ENCODE measurements around the gene RABEP2. TPM values are rescaled to one million over a fixed set of nuclear protein-coding genes. Genes with fewer than 3 reads are reported as not detected.

RABEP2 gene
- polyA plus RNA-seq, 1 donor (not counting 4 experiments of a cell fraction or from before 2014, with no cell fraction given): 8.7 TPM

DNA sequence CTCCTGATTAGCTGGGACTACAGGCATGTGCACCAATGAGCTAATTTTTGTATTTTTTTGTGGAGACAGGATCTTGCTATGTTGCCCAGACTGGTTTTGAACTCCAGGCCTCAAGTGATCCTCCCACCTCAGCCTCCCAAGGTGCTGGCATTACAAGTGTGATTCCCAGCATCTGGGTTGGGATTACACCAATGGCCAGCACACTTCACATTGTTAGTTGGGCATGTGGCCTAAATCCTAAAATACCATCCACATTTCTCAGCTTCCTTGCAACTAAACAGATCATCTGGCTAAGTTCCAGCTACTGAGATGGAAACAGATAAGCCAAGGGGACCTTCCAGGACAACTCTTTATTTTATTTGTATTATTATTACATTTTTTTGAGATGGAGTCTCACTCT is 9.9 kb downstream of the RABEP2 start:
- Histone ChIP-seq H4K20me1 (ENCODE audit: control insufficient read depth, extremely low read depth, insufficient read depth, low read length) (no peaks in the 10 kb centered on the region), H3K27ac (ENCODE audit: control insufficient read depth, insufficient read depth, low read length) (no peak overlapping the region), H3K36me3 (ENCODE audit: control insufficient read depth in 2 of 2, extremely low read depth in 1 of 2, insufficient read depth in 2 of 2, low read length in 2 of 2) (peaks cover 19 to 29% of the 10 kb centered on the region in 2 experiments), H3K27me3 (ENCODE audit: control insufficient read depth, extremely low read depth, insufficient read depth, low read length) (no peaks in the 10 kb centered on the region), H3K4me2 (ENCODE audit: control insufficient read depth, extremely low read depth, insufficient read depth, low read depth, low read length) (no peak overlapping the region), H3K9ac (ENCODE audit: control insufficient read depth, extremely low read depth, insufficient read depth, low read length) (no peak overlapping the region), H3K4me1 (ENCODE audit: control insufficient read depth, extremely low read depth, insufficient read depth, low read length) (no peaks in the 10 kb centered on the region), H3K4me3 (ENCODE audit: control insufficient read depth in 2 of 3, extremely low read depth in 1 of 3, insufficient read depth in 2 of 3, low read depth in 1 of 3, low read length in 3 of 3) (no peak overlapping the region), H3K79me2 (ENCODE audit: control insufficient read depth, insufficient read depth, low read length) (no peaks in the 10 kb centered on the region), H3K9me1 (ENCODE audit: control insufficient read depth, extremely low read depth, insufficient read depth, low read length) (no peaks in the 10 kb centered on the region), H3K9me3 (ENCODE audit: control insufficient read depth, low read depth, low read length) (no peaks in the 10 kb centered on the region), H2AFZ (ENCODE audit: control insufficient read depth, low read length) (no peak overlapping the region)
- dilution Hi-C loops (cut with MboI; ENCODE audit: extremely low pct_ligation_motif_present, low sequenced_read_pairs): no loop called here
- DNase-seq (ENCODE audit: low read depth, low spot score) (no peak), FAIRE-seq (no peak)
- TF ChIP-seq, protein P1, sequence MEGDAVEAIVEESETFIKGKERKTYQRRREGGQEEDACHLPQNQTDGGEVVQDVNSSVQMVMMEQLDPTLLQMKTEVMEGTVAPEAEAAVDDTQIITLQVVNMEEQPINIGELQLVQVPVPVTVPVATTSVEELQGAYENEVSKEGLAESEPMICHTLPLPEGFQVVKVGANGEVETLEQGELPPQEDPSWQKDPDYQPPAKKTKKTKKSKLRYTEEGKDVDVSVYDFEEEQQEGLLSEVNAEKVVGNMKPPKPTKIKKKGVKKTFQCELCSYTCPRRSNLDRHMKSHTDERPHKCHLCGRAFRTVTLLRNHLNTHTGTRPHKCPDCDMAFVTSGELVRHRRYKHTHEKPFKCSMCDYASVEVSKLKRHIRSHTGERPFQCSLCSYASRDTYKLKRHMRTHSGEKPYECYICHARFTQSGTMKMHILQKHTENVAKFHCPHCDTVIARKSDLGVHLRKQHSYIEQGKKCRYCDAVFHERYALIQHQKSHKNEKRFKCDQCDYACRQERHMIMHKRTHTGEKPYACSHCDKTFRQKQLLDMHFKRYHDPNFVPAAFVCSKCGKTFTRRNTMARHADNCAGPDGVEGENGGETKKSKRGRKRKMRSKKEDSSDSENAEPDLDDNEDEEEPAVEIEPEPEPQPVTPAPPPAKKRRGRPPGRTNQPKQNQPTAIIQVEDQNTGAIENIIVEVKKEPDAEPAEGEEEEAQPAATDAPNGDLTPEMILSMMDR (optimal IDR thresholded peaks at IDR 0.05 in 1 of 3, IDR thresholded peaks at IDR 0.05 in 1 of 3, conservative IDR thresholded peaks at IDR 0.05 in 1 of 3; ENCODE audit: extremely low read depth in 1 of 3, insufficient read depth in 2 of 3, low read length in 3 of 3): no peak

DNA sequence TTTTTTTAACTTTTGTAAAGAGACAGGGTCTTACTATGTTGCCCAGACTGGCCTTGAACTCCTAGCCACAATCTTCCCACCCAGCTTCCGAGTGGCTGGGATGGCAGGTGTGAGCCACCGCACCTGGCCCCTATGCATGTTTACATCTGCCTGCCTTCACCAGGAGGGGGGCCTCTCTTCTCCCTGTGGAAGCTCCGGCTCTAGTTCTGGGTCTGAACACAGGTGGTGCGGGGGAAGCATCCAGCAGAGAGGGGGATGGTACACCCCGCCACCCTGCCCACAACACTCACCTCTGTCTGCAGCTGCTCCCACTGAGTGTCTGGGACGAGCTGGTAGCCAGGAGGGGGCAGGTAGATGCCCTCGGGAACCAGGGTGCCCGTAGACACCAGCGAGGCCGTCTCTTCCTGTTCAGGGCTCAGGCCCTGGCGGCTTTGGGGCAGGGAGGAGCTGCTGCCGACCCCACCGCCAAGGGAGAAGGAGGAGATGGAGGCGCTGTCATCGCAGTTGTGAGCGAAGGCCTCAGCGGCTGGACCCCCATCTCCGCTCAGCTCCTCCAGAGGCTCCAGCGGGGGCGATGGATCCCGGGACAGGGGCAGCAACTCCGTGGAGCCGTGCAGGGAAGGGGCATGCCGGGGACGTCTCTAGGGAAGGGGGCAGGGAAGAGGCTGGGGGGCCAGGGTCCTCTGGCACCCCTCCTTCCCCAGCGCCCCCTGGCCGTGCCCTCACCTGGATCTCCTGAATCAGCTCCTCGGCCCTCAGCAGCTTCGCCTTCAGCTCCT is 10.9 kb downstream of the RABEP2 start:
- TF ChIP-seq, protein P1 (optimal IDR thresholded peaks at IDR 0.05 in 1 of 3, IDR thresholded peaks at IDR 0.05 in 1 of 3, conservative IDR thresholded peaks at IDR 0.05 in 1 of 3; ENCODE audit: extremely low read depth in 1 of 3, insufficient read depth in 2 of 3, low read length in 3 of 3): no peak
- no peak for TF ChIP-seq EZH2 (IDR thresholded peaks at IDR 0.05; ENCODE audit: low read length)
- Histone ChIP-seq H3K9ac (ENCODE audit: control insufficient read depth, extremely low read depth, insufficient read depth, low read length) (no peak overlapping the region), H3K4me3 (ENCODE audit: control insufficient read depth in 2 of 3, extremely low read depth in 1 of 3, insufficient read depth in 2 of 3, low read depth in 1 of 3, low read length in 3 of 3) (no peak overlapping the region), H3K9me3 (ENCODE audit: control insufficient read depth, low read depth, low read length) (no peaks in the 10 kb centered on the region), H4K20me1 (ENCODE audit: control insufficient read depth, extremely low read depth, insufficient read depth, low read length) (no peaks in the 10 kb centered on the region), H3K9me1 (ENCODE audit: control insufficient read depth, extremely low read depth, insufficient read depth, low read length) (no peaks in the 10 kb centered on the region), H3K79me2 (ENCODE audit: control insufficient read depth, insufficient read depth, low read length) (no peaks in the 10 kb centered on the region), H3K27ac (ENCODE audit: control insufficient read depth, insufficient read depth, low read length) (no peak overlapping the region), H3K4me1 (ENCODE audit: control insufficient read depth, extremely low read depth, insufficient read depth, low read length) (no peaks in the 10 kb centered on the region), H3K27me3 (ENCODE audit: control insufficient read depth, extremely low read depth, insufficient read depth, low read length) (no peaks in the 10 kb centered on the region), H3K36me3 (ENCODE audit: control insufficient read depth in 2 of 2, extremely low read depth in 1 of 2, insufficient read depth in 2 of 2, low read length in 2 of 2) (peaks cover 19 to 27% of the 10 kb centered on the region in 2 experiments), H2AFZ (ENCODE audit: control insufficient read depth, low read length) (no peak overlapping the region), H3K4me2 (ENCODE audit: control insufficient read depth, extremely low read depth, insufficient read depth, low read depth, low read length) (no peak overlapping the region)
- FAIRE-seq (no peak), DNase-seq (ENCODE audit: low read depth, low spot score) (no peak)
- dilution Hi-C loops (cut with MboI; ENCODE audit: extremely low pct_ligation_motif_present, low sequenced_read_pairs): no loop called here
